Measurements from ENCODE around the gene OTOP1.
A peak's percentile ranks its signal among the peaks of the same experiment; 100 is the strongest.
"Not testable (repeated sequence)": the region's sequence is repeated elsewhere in the genome, so short reads cannot be mapped to it uniquely, and the experiment has no call there.

OTOP1 gene

DNA sequence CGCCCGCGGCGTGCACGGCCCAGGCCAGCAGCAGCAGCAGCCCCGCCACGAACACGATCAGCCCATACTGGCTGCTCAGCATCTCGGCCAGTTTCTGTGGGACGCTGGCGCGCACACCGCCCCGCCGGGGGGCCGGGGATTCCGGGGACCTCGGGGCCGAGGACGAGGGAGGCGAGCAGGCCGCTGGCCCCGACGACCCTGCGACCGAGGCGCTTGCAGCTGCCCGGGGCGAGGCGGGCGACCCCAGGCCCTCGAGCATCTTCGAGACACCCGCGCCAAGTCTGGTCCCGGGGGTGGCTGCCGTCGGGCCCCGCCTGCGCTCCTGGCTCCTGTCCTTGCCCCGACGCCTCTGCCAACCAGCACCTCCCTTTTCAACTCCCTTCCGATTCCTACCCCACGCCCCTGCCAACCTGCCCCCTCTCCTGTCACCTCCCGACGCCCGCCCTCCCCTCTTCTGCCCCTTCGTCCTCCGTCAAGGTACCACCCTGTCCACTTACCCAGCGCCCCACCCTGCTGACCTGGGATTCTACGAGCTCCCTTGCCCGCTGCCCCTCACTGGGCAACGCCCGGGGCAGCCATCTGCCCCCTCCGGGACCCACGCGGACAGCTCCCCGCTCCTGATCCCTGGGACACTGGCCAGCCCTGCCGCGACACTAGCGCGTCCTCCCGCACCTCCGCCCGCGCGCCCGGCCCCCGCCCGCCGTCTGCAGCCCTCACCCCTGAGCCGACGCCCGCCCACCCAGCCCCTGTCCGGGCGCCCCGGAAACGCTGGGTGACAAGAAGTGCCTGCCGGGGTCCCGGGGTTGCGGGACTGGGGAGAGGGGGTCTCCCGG, at the start of gene OTOP1:
Gene OTOP1, minus strand, starts transcription at position 324 of the 833 bp plus-strand sequence. Its CDS starts 65 bp downstream, at position 259.
- DNase-seq = no peak

DNA sequence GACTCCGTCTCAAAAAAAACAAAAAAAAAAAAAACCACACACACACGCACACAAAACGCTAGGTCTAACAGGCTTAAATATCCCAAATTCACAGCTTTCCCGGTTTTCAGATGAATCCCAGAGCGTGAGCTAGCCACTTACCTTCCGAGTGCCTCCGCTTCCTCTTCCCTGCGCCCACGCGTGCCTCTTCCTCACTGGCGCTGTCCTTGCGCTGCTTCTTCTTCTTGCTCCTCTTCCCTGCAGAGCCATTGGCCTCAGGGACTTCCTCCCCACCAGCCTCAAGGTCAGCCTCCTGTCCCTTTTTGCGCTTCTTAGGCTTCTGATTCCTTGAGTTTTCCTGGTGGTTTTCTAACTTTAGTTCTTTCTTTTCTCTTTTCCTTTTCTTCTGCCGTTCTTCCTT, 47.5 kb upstream of the OTOP1 start:
- DNase-seq = no peak

DNA sequence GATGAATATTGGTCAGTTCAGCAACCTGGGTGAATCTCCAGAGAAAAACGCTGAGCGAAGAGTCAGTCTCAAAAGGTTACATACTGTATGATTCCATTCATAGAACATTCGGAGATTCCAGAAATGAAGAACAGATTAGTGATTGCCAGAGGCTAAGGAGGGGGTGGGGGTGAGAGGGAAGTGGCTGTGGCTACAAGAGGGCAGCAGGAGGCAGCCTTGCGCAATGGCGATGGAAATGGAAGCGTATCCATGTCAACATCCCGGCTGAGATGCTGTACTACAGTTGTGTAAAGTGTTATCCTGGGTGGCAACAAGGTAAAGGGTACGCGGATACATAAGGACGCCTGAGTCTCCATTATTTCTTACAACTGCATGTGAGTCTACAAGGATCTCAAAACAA, 45.2 kb upstream of the OTOP1 start:
- peak; percentile 3 for DNase-seq

DNA sequence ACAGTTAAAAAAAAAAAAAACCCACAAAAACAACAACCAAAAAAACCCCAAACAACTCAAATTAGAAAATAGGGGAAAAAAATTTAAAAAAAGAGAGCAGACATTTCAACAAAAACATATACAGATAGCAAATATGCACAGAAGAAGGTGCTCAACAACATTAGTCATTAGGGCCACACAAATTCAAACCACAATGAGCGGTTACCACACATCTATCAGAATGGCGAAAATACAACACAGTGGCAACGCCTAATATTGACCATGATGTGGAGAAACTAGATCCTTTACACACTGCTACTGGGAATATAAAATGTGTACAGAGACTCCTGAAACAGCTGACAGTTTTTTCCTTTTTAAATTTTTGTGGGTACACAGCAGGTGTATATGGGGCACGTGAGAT, 43.8 kb upstream of the OTOP1 start:
- DNase-seq = peak; percentile 6

DNA sequence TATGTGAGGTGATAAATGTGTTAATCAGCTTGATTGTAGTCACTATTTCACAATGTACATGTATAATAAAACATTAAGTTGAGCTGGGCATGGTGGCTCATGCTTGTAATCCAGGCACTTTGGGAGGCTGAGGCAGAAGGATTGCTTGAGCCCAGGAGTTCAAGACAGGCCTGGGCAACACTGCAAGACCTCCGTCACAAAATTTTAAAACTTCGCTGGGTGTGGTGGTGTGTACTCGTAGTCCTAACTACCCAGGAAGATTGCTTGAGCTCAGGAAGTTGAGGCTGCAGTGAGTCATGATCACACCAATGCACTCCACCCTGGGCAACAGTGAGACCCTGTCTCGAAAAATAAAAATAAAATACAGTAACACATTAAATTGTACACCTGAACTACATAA, 43.1 kb upstream of the OTOP1 start:
- DNase-seq = no peak

GRCh38 chr4:4269331-4269731, 42.6 kb upstream of the OTOP1 start:
- no peak for DNase-seq

GRCh38 chr4:4268776-4269175, 42.0 kb upstream of the OTOP1 start:
- DNase-seq = no peak

DNA sequence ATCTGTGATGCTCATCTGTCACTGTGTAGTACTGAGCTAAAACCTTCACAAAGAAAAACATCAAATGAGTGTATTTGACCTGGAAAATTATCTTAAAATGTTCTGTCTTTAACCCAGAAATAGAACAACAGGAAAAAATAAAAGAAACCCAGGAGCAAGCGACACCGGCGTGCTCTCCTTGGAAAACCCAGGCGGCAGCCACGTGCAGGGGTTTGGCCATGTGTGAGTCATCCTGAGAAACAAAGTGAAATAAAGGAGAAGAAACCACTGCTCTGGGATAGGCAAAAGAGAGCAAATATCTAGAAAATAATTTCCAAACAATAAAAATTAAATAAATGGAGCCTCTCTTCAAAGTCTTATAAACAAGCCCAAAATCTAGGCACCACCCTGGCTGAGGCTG, 41.3 kb upstream of the OTOP1 start:
- no peak for DNase-seq

DNA sequence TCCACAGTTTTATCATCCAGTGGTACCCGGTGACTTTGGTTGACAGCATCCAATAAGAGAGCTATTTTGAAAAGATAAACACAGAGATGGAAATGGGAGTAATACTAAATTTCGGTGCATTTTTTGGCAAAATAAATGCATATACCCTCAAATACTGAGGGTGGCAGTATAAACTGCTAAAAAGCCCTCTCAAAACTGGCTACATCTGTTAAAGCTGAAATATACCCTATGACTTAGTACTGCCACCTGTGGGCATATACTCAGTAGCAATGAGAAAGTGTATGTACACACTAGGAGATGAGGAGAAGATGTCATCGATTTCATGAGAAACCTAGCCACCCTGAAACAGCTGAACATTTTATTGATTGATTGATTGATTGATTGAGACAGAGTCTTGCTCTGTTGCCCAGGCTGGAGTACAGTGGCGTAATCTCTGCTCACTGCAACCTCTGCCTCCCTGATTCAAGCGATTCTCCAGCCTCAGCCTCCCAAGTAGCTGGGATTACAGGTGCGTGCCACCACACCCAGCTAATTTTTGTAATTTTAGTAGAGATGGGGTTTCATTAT, 33.5 kb upstream of the OTOP1 start:
- peak; percentile 49 for DNase-seq

DNA sequence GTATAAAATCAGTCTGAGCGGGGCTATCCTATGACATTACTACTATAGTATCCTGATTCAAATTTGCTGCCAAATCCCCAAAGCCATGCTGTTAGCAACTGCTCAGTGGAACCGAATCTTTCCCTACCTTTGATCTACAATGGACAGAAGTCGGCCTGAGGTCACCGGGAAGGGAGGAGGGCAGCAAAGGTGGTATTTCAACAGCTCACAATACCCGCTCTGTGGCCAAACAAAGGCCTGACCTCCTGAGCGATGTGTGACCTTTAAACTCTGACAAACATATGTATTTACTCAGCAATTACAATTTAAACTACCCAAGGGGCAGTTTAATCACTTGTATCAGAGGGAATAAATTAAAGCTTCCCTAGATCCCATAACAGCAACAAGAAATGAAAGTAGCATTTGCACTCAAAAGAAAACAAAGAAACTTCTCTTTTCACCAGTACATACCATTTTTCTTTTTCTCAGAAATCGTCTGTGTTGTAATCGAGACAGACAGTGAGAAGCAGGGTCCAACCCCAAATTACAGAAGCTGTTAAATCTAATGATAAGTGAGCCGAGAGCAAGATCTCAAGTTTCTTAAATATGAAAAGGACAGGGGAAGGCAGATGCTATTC, 32.9 kb upstream of the OTOP1 start:
- no peak for DNase-seq

DNA sequence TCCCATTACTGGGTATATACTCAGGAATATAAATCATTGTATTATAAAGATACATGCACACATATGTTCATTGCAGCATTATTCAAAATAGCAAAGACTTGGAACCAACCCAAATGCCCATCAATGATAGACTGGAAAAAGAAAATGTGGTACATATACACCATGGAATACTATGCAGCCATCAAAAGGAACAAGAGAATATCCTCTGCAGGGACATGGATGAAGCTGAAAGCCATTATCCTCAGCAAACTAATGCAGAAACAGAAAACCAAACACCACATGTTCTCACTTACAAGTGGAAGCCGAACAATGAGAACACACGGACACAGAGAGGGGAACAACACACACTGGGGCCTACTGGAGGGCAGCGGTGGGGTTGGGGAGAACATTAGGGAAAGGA, 31.0 kb upstream of the OTOP1 start:
- DNase-seq = not testable (repeated sequence)

GRCh38 chr4:4256799-4257198, 30.1 kb upstream of the OTOP1 start:
- DNase-seq = no peak

DNA sequence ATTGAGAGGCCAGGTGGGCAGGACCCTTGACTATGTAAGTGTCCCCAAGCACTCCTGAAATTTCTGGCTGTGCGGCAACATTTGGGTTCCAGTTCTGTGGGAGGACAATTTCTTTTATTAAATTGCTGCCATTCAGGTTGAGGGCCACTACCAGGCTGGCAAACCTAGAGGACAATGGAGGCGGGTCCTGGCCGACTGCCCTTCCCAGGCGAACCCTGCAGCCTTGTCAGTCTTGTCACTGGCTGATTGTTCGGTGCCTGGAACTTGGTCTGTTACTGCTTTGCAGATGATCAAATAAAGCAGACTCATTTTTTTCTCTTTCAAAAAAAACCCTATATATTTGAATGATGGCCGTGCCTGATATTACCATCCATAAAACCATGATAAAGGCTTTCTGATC, 27.9 kb upstream of the OTOP1 start:
- no peak for DNase-seq

DNA sequence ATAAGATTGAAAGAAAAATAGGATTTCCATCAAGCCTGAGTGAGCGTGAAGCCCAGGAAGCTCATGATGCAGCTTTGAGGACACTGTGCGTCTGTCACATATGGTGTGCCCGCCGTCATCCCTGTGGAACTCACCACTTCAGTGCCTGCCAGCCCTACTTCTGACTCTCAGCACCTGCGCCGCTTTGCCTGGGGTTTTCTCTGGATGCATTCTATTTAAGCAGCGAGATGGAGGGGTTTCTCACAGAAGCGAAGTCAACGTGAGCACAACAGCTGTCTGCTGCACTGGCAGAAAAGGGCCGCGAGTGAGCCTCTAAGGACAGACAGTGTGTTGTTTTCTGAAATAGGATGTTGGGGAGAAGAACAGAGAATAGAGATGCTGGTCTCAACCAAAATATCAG, 27.5 kb upstream of the OTOP1 start:
- no peak for DNase-seq

DNA sequence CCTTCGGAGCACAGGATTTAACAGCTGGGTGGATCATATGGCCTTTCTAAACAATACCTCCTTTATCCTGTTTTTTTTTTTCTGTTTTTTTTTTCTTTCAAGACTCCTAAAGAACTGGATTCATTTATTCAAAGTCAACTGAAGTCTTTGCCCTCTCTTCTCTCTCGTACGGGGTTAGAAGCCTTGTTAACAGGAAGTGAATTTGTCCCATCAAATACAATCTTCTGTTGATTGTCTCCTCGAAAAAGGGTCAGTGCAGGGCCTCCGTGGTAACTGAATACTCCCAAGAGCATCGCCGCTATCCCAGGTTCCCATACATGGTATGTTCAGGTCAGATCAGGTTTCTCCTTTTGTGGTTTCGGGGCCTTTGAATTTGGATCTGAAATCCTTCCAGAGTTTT, 23.1 kb upstream of the OTOP1 start:
- no peak for DNase-seq

DNA sequence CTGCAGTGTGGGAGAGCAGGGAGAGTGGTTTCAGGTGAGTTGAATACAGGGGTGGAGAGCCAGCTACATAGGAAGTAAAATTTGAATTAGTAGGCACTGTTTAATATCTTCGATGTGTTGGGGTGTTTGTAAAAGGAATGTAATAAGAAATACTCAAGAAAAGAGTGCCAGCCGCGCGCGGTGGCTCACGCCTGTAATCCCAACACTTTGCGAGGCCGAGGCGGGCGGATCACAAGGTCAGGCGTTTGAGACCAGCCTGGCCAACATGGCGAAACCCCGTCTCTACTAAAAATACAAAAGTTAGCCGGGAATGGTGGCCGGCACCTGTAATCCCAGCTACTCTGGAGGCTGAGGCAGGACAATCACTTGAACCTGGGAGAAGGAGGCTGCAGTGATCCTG, 22.6 kb upstream of the OTOP1 start:
- not testable (repeated sequence) for DNase-seq

GRCh38 chr4:4248885-4249203, 22.1 kb upstream of the OTOP1 start:
- peak; percentile 22 for DNase-seq

DNA sequence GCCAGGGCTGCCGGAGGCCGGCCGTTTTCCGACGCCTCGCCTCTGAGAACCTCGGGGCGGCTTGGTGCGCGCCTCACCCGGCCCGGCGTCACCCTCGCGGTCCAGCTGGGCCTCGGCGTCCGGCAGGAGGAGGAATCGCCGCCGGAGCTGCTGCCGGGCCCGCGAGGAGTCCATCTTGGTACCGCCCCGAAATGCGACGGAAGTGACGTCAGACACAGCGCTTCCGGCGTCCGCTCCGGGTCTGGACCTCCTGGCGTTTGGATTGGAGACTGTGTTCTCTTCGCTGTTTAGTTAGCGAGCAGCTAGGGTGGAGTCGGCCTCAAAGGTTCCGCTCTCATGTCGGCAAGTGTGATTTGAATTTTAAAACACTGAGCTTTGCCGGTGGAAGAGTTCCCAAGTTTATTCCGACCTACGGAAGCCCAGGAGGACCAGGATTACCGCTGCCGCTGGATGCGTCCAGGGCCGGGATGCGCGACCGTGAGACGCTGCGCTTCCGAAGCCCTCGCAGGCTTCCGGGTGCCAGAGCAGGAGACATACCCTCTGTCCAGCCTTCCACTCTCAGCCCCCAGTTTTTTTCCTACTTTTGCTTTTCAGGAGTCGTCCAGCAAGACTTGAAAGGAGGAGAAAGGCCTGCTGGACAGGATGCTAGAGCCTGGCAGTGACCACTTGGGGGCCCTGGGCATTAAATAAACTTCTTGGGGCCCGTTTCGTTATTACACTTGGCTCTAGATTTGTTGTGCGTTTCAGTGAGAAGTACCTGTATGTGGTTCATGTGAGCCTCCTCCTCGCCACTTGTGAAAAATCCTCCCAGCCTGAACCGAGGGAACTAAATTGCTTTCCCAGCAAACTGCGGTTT, 21.5 kb upstream of the OTOP1 start, which contains the start of gene TMEM128:
Gene TMEM128, minus strand, starts transcription at position 195 of the 856 bp plus-strand sequence. Its CDS starts 21 bp downstream, at position 174.
- DNase-seq = peak; percentile 94

GRCh38 chr4:4247696-4248028, 20.9 kb upstream of the OTOP1 start:
- DNase-seq = no peak

DNA sequence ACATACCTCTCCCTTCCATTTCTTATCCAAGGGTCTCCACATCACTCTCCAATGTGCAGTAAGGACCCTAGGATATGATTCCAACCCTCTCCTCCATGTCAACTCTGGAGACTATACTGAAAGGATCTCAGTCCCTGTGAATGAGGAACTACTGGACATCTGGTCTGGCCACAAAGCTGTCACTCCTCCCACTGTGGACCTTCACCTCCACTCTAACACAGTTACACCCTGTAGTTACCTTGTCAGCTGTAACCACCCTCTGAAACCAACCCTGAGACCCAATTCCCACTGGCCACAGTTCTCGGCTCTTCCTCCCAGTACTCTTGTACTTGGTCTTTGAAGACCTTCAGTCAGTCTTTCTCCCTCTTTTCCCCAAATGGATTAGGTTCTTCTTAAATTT, 18.4 kb upstream of the OTOP1 start:
- DNase-seq = no peak

DNA sequence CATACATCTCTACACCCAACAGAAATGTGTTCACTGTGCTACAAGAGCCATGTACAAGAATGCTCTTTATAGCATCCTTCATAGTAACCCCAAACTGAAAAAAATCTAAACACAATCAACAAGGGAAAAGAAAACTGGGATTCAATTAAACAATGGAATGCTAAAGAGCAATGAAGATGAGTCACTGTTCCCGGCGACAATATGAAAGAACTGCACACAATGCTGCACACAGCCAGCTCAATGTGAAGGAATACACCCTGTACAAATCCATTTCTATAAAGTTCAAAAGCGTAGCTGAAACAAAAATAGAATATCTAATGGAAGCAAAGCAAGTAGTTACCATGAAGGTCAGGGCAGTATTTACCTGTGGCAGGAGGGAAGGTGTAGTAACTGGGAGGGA, 12.8 kb upstream of the OTOP1 start:
- DNase-seq = not testable (repeated sequence)

GRCh38 chr4:4233610-4234009, 6.9 kb upstream of the OTOP1 start:
- DNase-seq = no peak

DNA sequence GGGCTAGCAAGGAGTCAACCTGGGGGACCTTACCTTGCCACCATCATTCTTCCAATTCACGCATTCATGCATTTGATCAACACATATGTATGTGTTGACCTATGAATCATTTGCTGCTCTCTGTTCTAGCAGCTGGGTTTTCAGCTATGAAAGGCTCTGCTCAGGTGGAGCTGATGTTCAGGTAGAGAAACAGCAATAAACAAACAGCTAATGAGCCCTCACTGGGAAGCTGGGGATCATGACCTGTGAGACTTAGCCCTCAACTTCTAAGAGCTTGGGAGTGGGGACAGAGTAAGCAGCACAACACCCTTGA, 1.6 kb upstream of the OTOP1 start:
- DNase-seq = no peak
